ES-I3 (cell line): ENCODE measurements around the gene PPCS.
A peak's percentile ranks its signal among the peaks of the same experiment; 100 is the strongest.

Source experiments
- H3K36me3 ChIP-seq: 2 replicates; pipeline ENCODE4 v1.6.1; 2013; ENCODE audit warnings: mild to moderate bottlenecking, low read length, control low read depth, moderate library complexity; ENCODE audit not compliant: insufficient read depth
- H3K4me1 ChIP-seq: 2 replicates; pipeline ENCODE4 v1.6.1; 2013; ENCODE audit warnings: mild to moderate bottlenecking, control low read depth, low read length; ENCODE audit not compliant: insufficient read depth
- H3K9ac ChIP-seq: 2 replicates; pipeline ENCODE4 v1.6.1; 2013; ENCODE audit warnings: low read depth, mild to moderate bottlenecking, low read length, moderate library complexity
- H3K9me3 ChIP-seq: 2 replicates; pipeline ENCODE4 v1.6.1; 2013; ENCODE audit warnings: mild to moderate bottlenecking, low read length, moderate library complexity; ENCODE audit not compliant: control insufficient read depth, insufficient read depth

PPCS gene

DNA sequence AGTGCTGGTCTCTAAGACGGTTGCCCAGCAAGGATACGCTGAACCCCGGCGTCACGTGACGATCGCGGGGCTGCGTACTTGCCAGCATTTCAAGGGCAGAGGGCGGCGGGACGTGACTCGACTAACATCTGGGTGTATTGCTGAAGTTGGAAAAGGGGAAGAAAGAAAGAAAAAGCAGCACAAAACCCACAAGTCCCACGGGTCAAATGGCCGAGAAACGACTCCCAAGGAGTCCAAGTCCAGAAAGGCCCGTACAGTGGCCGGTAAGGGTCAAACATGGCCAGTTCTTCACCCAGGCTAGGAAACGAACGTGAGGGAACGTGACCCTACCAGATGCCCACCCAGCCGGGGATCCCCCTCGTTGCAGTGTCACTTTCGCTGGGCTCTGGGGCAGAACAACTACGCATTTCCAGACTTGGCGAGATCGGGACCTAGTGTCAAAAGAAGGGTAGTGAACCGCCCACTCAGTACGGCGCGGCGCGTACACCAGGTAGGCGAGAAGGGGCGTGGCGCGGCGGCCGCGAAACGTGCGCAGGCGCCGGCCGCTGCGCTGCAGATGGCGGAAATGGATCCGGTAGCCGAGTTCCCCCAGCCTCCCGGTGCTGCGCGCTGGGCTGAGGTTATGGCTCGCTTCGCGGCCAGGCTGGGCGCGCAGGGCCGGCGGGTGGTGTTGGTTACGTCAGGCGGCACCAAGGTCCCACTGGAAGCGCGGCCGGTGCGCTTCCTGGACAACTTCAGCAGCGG lies at the start of gene PPCS, which contains the start of gene ZMYND12:
TSS of gene PPCS (plus strand) at position 534 of the 744 bp plus-strand sequence. CDS start at position 557, 23 bp downstream.
TSS of gene ZMYND12 (minus strand) at position 13 of the 744 bp plus-strand sequence. CDS start 25 bp downstream, outside the sequence.
- H3K36me3 ChIP-seq: peaks cover 6% of the 10 kb centered on the region; the same call in 1 of the 2 replicates
- H3K9ac ChIP-seq: peak within 1 kb of the TSS; percentile 60
- no peaks in the 10 kb centered on the region for H3K4me1 ChIP-seq
- no peaks in the 10 kb centered on the region for H3K9me3 ChIP-seq

DNA sequence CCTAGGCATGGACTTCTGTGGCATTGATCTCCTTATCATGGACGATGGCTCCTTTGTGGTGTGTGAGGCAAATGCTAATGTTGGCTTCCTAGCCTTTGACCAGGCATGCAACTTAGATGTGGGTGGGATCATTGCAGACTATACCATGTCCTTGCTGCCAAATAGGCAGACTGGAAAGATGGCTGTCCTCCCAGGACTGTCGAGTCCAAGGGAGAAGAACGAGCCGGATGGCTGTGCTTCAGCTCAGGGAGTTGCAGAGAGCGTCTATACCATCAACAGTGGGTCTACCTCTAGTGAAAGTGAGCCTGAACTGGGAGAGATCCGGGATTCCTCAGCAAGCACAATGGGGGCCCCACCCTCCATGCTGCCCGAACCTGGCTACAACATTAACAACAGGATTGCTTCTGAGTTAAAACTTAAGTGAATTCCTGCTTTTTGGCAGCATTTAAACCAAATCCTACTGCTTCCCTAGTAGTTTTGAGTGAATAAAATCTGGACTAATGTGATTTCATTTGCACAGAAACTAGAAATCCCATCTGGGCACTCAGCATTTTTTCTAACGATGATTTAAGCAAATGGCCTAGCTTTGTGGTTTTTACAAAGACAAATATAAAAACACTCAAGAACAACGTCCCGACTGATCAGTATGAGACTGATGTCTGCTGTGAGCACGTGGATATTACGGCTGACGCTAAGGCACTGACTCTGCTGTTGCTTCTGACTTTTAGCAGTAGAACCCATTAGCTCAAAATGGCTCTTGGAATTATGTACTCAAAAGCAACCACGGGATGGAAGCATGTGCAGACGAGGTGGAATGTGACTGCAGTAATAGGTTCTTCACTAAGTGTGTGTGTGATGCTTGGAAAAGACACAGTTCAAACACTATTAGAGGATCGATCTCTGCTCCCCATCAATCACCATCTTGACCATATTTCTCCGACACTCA lies 41.5 kb upstream of the PPCS start:
- Histone ChIP-seq H3K9ac (no peak overlapping the region), H3K4me1 (peaks cover 23% of the 10 kb centered on the region), H3K9me3 (no peaks in the 10 kb centered on the region), H3K36me3 (no peaks in the 10 kb centered on the region)

DNA sequence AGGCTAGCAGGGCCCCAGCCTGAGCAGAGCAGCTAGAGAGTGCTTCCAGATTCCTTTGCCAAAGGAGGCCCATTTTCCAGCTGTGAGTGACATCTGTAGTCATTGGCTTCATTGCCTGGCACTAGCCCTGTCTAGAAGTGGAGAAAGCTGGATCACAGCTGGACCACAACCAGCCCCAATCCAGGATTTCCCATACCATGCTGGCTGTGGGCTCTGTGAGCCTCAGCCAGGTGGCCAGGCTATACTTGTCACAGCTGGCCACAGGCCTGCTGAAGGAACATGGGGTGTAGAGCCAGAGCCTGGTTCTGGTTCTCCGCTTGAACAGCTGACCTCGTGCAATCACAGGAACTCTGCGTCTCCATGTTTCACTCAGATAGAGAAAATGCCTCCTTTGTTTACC lies 39.2 kb upstream of the PPCS start:
- no peaks in the 10 kb centered on the region for H3K9me3 ChIP-seq
- H3K9ac ChIP-seq: no peak overlapping the region
- no peaks in the 10 kb centered on the region for H3K36me3 ChIP-seq
- peaks cover 29% of the 10 kb centered on the region for H3K4me1 ChIP-seq

- no peak overlapping the region for H3K9ac ChIP-seq
- no peaks in the 10 kb centered on the region for H3K36me3 ChIP-seq
- no peaks in the 10 kb centered on the region for H3K9me3 ChIP-seq
- H3K4me1 ChIP-seq: peaks cover 30% of the 10 kb centered on the region
These were observed 37.8 kb upstream of the PPCS start for GRCh38 chr1:42418516-42418915.

GRCh38 chr1:42419126-42419821 lies 37.1 kb upstream of the PPCS start:
- Histone ChIP-seq H3K9ac (no peak overlapping the region), H3K9me3 (no peaks in the 10 kb centered on the region), H3K36me3 (no peaks in the 10 kb centered on the region), H3K4me1 (peaks cover 32% of the 10 kb centered on the region)

DNA sequence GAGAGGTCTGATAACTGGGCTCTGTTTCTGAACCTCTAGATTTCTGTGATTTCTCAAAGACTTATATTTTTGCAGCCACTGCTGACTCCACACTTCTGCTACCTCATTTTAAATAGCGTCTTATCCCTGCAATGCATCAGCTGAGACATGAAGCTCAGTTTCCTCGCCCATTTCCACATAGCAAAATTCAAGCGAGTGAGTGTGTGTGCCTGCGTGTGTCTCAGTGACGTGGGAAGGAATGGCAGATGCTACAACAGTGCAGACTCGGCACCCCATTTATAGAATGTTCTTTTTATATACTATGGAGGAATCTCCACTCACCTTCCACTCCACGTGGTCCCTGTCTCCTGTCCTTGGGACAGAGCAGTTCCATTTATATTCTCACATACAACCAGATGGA lies 36.2 kb upstream of the PPCS start:
- H3K36me3 ChIP-seq: no peaks in the 10 kb centered on the region

DNA sequence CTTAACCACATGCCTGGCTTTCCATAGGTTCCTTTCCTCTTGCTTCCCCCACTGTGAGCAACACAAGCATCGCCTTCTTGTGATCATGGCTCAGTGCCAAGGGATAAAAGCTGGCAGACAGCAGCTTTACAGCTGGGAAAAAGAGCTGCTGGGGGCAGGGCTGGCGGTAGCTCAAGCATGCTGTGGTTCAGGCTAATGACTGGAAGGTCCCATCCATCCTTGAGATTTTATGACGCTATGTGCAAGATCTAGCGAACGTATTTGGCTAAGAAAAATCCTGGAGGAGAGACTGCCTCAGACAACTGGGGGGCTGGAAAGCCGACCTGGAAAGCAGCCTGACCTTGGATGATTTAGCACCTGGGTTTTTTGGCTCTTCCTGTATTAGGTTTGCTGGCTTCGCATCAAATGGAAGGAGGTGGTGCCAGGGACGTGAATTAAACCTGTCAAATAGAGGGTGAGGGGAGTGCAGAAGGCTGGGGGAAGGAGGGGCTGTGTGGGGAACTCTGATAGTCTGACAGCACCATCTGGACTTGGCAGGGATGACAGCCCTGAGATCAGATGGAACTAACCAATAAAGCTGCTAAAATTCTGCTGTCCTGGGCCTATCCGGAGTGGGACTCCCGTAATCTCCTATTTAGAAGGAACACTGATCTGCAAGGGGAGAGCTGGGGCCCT lies 35.3 kb upstream of the PPCS start:
- Histone ChIP-seq H3K9me3 (no peaks in the 10 kb centered on the region), H3K4me1 (peaks cover 32% of the 10 kb centered on the region), H3K9ac (no peak overlapping the region), H3K36me3 (no peaks in the 10 kb centered on the region)

More for the DNA sequence above, 36.2 kb upstream of the PPCS start:
- Histone ChIP-seq H3K4me1 (peaks cover 32% of the 10 kb centered on the region), H3K9me3 (no peaks in the 10 kb centered on the region), H3K9ac (no peak overlapping the region)

DNA sequence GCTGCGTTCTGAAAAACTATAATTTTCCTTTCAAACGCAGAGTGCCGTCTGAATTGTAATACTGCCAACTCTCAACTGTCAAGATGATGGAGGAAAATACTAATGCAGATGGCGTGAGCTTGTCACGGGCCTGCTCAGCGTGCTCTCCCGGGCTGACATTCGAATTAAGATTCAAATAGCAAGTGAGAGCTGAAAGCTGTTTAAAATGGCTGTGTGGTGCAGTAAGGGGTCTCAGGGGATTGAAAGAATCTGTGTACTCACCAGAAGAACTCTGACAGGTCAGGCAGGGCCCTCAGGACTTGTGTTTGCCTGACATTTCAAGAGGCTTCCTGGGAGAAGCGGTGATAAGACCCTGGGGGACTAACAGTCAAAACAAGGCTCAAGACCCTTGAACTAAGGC lies 33.6 kb upstream of the PPCS start:
- no peak overlapping the region for H3K9ac ChIP-seq
- H3K9me3 ChIP-seq: no peaks in the 10 kb centered on the region
- H3K4me1 ChIP-seq: peaks cover 29% of the 10 kb centered on the region
- H3K36me3 ChIP-seq: no peaks in the 10 kb centered on the region

DNA sequence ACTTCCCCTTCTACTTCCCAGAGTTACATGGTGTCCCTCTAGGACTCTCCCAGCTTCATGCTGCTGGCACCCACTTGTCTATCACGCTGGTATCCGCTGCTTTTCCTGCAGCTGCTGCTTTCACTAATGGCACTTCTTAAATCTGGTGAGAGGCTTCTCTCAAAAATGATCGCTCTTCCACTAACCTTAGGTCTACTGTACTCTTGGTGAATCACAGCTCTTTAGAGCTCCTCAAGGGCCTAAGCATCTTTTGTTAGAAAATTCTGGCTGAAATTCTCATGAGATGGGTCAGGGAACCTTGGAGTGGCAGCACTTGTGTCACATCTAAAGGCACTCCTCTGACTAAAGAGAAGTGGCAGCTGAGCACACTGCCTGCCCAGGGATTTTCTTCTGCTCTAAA lies 32.7 kb upstream of the PPCS start:
- Histone ChIP-seq H3K9ac (no peak overlapping the region), H3K4me1 (peaks cover 21% of the 10 kb centered on the region), H3K9me3 (no peaks in the 10 kb centered on the region; the same call in 1 of the 2 replicates), H3K36me3 (no peaks in the 10 kb centered on the region)

GRCh38 chr1:42424201-42424600 lies 32.1 kb upstream of the PPCS start:
- Histone ChIP-seq H3K9me3 (no peaks in the 10 kb centered on the region; the same call in 1 of the 2 replicates), H3K4me1 (peaks cover 16% of the 10 kb centered on the region), H3K9ac (no peak overlapping the region), H3K36me3 (no peaks in the 10 kb centered on the region)

- H3K36me3 ChIP-seq: no peaks in the 10 kb centered on the region
- peaks cover 3% of the 10 kb centered on the region; the same call in 1 of the 2 replicates for H3K4me1 ChIP-seq
- H3K9ac ChIP-seq: no peak overlapping the region
- no peaks in the 10 kb centered on the region; the same call in 1 of the 2 replicates for H3K9me3 ChIP-seq
These were observed 29.1 kb upstream of the PPCS start for GRCh38 chr1:42427240-42427639.

GRCh38 chr1:42429603-42430002 lies 26.7 kb upstream of the PPCS start:
- H3K9ac ChIP-seq: no peak overlapping the region
- no peaks in the 10 kb centered on the region for H3K36me3 ChIP-seq
- no peaks in the 10 kb centered on the region; the same call in 1 of the 2 replicates for H3K9me3 ChIP-seq
- H3K4me1 ChIP-seq: peaks cover 7% of the 10 kb centered on the region; the same call in 1 of the 2 replicates

DNA sequence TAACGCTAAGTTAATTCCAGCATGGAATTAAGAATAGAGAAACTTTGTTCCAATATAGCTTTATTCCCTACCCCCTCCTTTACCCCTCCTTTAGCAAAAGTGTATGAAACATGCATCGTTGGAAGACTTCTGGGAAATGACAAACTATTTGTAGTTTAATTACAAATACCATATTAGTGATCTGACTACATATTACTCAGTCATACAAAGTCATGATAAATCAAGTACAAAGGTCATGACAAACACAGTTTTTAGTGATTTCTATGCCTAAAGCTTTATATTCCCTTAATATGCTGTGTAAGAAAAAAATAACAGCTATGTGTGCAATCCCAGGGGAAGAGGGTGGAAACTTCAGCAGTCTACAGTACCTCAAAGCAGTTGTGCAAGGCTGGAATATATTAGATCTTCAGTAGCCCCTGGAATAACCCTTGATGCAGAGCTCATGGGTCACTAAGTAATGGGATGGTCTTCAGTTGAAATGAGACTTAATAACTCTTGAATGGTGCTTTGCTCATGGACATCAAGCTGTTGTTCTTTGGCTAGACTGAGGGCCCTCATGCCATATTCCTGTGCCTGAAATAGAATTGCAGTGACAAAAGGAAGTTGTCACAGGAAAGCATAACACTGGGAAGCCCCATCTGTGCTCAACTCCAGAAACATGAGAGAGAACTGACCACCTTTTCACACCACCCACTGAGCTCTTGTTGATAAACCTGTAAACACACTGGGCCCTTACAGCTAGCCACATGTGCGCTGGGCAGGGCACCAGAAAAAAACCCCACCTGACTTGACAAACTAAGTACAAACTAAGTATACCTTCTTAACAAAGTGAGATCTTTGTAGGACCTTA lies 25.8 kb upstream of the PPCS start:
- Histone ChIP-seq H3K4me1 (peaks cover 7% of the 10 kb centered on the region; the same call in 1 of the 2 replicates), H3K36me3 (no peaks in the 10 kb centered on the region), H3K9me3 (no peaks in the 10 kb centered on the region; the same call in 1 of the 2 replicates), H3K9ac (no peak overlapping the region)
